NCI-H1930 (cell line): ENCODE data around the gene MCHR1.
"Not testable (repeated sequence)": the region's sequence is repeated elsewhere in the genome, so short reads cannot be mapped to it uniquely, and the experiment has no call there.

Experiments used
- DNase-seq, 2 experiments: peaks; one replicate each; lab custom pipeline; 2025; lab: John Stamatoyannopoulos, UW

Gene MCHR1

DNA sequence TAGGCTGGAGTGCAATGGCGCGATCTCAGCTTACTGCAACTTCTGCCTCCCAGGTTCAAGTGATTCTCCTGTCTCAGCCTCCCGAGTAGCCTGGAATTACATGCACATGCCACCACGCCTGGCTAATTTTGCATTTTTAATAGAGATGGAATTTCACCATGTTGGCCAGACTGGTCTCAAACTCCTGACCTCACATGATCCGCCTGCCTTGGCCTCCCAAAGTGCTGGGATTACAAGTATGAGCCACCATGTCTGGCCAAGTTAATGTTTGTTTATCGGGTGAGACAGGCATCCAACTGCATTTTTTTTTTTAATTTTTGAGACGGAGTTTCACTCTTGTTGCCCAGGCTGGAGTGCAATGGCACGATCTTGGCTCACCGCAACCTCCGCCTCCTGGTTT, 22.6 kb upstream of the MCHR1 start:
- not testable (repeated sequence) for DNase-seq

GRCh38 chr22:40659166-40659565, 20.1 kb upstream of the MCHR1 start:
- DNase-seq, result no peak

- DNase-seq, result no peak
These were observed 18.6 kb upstream of the MCHR1 start for GRCh38 chr22:40660730-40661129.

DNA sequence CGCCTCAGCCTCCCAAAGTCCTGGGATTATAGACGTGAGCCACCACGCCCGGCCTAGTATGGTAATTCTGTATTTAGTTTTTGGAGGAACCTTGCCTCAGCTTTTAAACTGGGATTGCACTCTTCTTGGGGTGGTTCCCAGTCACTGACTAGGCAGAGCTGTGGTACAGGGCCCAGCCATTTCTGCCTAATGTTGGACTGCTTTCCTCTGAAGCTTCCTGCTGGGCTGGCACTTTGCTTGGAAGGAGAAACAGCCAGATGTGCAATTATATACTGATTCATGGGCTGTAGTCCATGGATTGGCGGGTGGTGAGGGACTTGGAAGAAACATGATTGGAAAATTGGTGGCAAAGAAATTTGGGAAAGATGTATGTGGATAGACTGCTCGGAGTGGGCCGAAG, 17.6 kb upstream of the MCHR1 start:
- no peak for DNase-seq

DNA sequence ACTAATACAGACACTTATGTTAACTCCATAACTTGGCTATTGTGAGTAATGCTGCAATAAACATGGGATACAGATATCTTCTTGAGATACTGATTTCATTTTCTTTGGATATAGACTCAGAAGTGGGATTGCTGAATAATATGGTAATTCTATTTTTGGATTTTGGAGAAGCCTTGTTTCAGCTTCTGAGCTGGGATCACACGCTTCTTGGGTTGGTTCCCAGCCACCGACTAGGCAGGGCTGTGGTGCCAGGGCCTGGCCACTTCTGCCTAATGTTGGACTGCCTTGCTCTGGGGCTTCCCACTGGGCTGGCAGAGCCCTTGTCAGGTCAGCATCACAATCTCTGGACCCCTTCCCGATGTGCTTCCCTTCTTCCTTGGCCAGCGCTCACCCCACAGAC, 14.0 kb upstream of the MCHR1 start:
- DNase-seq, result no peak

- no peak for DNase-seq
These were observed 13.0 kb upstream of the MCHR1 start for GRCh38 chr22:40666151-40666848.

- no peak for DNase-seq
These were observed 10.5 kb upstream of the MCHR1 start for GRCh38 chr22:40668611-40669411.

- DNase-seq, result no peak
These were observed 9.2 kb upstream of the MCHR1 start for GRCh38 chr22:40670058-40670457.

GRCh38 chr22:40671369-40671768, 7.9 kb upstream of the MCHR1 start:
- no peak for DNase-seq

DNA sequence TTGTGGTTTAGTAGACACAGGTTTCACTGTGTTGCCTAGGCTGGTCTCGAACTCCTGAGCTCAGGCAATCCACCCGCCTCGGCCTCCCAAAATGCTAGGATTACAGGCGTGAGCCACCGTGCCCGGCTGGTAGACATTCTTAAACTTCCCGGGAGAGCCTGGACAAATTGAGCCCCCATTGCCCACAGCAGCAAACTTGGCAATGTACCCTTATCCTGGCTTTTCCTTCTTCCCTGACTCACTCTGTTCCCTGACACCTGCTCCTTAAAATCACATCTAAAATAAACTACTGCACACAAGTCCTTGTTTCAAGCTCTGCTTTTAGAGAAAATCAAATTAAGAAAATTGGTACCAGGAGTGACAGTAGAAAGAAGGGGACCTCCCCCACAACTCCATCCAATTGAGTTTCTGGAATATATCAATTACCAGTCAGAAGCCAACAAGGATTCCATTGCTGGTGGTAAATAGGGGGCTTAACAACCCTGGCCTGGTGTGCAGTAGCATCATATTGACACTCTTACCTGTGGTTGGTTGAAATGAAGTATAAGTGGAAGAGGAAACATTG, 7.4 kb upstream of the MCHR1 start:
- DNase-seq, result no peak

DNA sequence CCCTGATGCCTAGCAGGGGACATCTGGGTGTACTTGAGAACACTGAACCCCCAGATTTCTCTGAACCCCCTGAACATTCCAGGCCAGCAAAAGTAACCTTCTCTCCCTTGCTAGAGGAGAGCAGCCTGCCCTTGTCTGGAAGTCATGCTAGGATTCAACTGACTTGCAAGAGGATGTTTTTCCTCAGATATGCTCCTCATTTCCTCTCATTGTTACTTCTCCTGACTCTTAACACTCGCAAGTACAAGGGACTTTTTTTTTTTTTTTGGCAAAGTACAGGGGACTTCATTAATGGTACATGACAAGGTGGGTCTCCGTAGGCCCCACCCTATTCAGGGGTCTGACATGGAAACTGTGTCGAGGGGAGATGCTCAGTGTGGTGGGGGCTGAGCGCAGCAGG, 6.3 kb upstream of the MCHR1 start:
- no peak for DNase-seq

DNA sequence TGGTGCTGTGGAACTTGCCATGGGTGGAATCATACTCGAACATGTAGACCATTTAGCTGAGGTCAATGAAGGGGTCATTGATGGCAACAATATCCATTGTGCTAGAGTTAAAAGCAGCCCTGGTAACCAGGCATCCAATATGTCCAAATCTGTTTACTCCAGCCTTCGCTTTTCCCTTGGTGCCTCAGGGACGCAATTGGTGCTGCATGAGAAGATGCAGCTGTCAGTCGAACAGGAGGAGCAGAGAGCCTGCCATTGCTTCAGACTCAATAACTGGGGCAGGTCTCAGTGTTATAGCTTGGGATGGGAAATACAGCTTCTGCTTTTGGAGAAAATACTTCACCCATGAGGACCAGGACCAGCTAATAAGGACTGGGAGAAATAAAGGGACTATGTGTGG, 5.0 kb upstream of the MCHR1 start:
- no peak for DNase-seq

DNA sequence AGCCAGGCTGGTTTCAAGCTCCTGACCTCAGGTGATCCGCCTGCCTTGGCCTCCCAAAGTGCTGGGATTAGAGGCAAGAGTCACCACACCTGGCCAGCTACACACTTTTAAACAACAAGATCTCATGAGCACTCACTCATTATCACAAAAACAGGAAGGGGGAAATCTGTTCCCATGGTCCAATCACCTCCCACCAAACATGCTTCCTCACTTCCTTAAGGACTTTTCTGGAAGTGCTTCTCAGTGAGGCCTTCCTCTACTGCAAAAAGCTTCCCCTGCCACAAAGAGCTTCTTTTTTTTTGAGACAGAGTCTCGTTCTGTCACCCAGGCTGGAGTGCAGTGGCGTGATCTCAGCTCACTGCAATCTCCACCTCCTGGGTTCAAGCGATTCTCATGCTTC, 3.1 kb upstream of the MCHR1 start:
- DNase-seq, result not testable (repeated sequence)

- DNase-seq, result no peak
These were observed 2.6 kb upstream of the MCHR1 start for GRCh38 chr22:40676644-40677043.

GRCh38 chr22:40678493-40679248, 613 bp upstream of the MCHR1 start:
- DNase-seq, result no peak

GRCh38 chr22:40679964-40680818, 907 bp downstream of the MCHR1 start:
- no peak for DNase-seq

DNA sequence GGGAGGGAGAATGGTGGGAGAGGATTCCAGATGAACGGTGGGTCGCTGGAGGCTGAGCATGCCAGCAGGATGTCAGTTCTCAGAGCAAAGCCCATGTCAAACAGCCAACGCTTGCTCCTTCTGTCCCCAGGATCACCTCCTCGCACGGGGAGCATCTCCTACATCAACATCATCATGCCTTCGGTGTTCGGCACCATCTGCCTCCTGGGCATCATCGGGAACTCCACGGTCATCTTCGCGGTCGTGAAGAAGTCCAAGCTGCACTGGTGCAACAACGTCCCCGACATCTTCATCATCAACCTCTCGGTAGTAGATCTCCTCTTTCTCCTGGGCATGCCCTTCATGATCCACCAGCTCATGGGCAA, 1.5 kb downstream of the MCHR1 start:
- DNase-seq, result no peak

DNA sequence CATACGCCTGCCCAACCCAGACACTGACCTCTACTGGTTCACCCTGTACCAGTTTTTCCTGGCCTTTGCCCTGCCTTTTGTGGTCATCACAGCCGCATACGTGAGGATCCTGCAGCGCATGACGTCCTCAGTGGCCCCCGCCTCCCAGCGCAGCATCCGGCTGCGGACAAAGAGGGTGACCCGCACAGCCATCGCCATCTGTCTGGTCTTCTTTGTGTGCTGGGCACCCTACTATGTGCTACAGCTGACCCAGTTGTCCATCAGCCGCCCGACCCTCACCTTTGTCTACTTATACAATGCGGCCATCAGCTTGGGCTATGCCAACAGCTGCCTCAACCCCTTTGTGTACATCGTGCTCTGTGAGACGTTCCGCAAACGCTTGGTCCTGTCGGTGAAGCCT, 2.2 kb downstream of the MCHR1 start:
- no peak for DNase-seq

DNA sequence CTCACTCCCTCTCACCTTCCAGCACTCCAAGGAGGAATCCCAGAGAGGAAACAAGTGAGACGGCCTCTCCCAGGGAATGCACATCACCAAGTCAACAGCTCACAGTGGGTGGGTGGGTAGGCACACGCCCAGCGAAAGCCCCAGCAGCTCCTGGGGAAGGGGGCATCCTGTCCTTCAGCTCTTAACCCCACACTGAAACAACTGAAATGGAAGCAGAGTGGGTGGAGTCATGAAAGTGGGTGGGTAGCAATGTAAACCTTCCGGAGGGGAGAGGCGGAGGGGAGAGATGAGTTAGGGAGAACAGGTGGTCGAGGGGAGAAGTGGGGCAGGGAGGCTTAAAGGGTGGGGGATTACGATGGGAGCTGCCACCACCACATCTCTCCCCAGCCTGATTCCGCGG, 5.4 kb downstream of the MCHR1 start:
- no peak for DNase-seq

- DNase-seq, result no peak
These were observed 6.1 kb downstream of the MCHR1 start for GRCh38 chr22:40685406-40685805.

DNA sequence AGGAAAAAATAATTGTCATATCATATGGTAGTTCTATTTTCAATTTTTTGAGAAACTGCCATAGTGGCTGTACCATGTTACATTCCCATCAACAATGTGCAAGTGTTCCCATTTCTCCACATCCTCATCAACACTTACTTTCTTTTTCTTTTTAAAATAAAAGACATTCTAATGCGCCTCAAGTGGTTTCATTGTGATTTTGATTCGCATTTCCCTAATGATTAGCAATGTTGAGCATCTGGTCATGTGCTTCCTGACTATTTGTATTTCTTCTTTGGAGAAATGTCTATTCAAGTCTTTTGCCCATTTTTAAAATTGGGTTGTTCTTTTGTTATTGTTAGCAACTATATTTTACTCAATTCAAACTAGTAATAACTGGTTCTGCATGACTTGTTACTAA, 8.4 kb downstream of the MCHR1 start:
- DNase-seq, result no peak

- no peak for DNase-seq
These were observed 11.1 kb downstream of the MCHR1 start for GRCh38 chr22:40690370-40690769.
